ENCODE results near the gene SLC16A12. TPM values are rescaled to one million over a fixed set of nuclear protein-coding genes. Genes with fewer than 3 reads are reported as not detected.

The SLC16A12 gene
- total RNA-seq, 4 donors from 2014 or later, result 0.97 to 3.1 (median 1.4) TPM

DNA sequence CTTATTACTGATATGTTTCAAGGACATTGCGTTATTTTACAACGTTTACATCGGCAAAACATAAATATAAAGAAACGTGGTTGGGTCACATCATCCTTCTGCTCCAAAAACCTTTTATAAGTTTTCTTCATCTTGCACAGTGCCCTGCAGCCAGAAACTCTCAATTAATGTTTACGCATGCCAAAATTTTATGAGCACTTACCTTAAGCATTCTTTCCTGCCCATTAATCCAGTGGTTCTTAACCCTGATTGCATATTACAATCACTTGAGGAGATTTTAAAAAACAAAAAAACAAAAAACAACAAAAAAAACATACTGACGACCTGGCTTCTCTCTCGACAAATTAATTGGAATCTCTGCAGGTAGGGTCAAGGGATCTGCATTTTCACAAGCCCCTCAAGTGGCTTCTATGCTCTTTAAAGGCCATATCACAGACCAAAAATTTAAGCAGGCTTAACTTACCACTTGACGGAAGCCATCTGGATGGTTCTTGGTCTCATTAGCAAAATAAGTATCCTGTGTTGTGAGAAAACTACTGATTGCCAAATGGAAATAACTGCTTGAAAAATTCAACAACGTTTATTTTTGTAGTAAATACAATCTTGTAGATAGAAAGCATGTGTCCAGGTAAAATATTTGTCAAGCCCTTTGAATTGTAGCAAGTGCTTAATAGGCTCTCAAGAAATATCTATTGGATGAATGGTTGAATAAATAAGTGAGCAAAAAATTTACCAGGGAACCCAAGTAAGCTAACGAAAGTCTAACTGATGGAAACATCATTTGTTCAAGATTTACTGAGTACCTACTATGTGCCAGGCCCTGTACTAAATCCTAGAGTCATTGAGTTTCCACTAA is 30.9 kb upstream of the SLC16A12 start:
- Histone ChIP-seq H3K36me3 (no peaks in the 10 kb centered on the region), H3K27me3 (no peaks in the 10 kb centered on the region), H3K27ac (no peak overlapping the region), H3K9me3 (no peaks in the 10 kb centered on the region), H3K4me1 (no peaks in the 10 kb centered on the region), H3K4me3 (no peak overlapping the region)
- DNase-seq, result no peak
- ATAC-seq, result no peak
- in situ Hi-C loops (cut with MboI; ENCODE audit: low sequenced_read_pairs in 4 of 4) (loop anchor here in 2 of 4 donors (25.0 kb wide), 2 partner anchors 529 to 554 kb away; no protein-coding TSS in a partner anchor), intact Hi-C loops (cut with DNase I; ENCODE audit: low total_unique reads) (no loop called here)
- TF ChIP-seq POLR2A (IDR thresholded peaks at IDR 0.05), result no peak
- TF ChIP-seq, protein P1, sequence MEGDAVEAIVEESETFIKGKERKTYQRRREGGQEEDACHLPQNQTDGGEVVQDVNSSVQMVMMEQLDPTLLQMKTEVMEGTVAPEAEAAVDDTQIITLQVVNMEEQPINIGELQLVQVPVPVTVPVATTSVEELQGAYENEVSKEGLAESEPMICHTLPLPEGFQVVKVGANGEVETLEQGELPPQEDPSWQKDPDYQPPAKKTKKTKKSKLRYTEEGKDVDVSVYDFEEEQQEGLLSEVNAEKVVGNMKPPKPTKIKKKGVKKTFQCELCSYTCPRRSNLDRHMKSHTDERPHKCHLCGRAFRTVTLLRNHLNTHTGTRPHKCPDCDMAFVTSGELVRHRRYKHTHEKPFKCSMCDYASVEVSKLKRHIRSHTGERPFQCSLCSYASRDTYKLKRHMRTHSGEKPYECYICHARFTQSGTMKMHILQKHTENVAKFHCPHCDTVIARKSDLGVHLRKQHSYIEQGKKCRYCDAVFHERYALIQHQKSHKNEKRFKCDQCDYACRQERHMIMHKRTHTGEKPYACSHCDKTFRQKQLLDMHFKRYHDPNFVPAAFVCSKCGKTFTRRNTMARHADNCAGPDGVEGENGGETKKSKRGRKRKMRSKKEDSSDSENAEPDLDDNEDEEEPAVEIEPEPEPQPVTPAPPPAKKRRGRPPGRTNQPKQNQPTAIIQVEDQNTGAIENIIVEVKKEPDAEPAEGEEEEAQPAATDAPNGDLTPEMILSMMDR (IDR thresholded peaks at IDR 0.05 in 4 of 5, conservative IDR thresholded peaks at IDR 0.05 in 1 of 5), result no peak

DNA sequence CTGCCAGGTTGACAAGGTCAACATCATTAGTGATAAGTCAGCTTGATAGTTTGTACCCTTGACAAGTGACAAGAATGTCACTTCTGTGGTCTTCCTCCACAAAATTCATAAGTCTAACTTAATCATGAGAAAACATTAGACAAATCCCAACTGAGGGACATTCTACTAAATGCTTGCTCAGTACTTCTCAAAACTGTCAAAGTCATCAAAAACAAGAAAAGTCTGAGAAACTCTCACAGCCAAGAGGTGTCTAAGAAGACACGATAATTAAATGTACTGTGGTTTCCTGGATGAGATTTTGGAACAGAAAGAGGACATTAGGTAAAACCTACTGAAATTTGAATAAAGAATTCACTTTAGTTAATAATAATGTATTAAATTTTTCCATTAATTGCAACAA is 29.8 kb upstream of the SLC16A12 start:
- no peak for DNase-seq
- ATAC-seq, result no peak
- Histone ChIP-seq H3K4me1 (no peaks in the 10 kb centered on the region), H3K4me3 (no peak overlapping the region), H3K27ac (no peak overlapping the region), H3K9me3 (no peaks in the 10 kb centered on the region), H3K27me3 (no peaks in the 10 kb centered on the region), H3K36me3 (no peaks in the 10 kb centered on the region)
- TF ChIP-seq POLR2A (IDR thresholded peaks at IDR 0.05), result no peak
- TF ChIP-seq, protein P1 (IDR thresholded peaks at IDR 0.05 in 4 of 5, conservative IDR thresholded peaks at IDR 0.05 in 1 of 5), result no peak
- in situ Hi-C loops (cut with MboI; ENCODE audit: low sequenced_read_pairs in 4 of 4), result loop anchor here in 2 of 4 donors (25.0 kb wide), 2 partner anchors 528 to 553 kb away; no protein-coding TSS in a partner anchor
- intact Hi-C loops (cut with DNase I; ENCODE audit: low total_unique reads), result no loop called here

DNA sequence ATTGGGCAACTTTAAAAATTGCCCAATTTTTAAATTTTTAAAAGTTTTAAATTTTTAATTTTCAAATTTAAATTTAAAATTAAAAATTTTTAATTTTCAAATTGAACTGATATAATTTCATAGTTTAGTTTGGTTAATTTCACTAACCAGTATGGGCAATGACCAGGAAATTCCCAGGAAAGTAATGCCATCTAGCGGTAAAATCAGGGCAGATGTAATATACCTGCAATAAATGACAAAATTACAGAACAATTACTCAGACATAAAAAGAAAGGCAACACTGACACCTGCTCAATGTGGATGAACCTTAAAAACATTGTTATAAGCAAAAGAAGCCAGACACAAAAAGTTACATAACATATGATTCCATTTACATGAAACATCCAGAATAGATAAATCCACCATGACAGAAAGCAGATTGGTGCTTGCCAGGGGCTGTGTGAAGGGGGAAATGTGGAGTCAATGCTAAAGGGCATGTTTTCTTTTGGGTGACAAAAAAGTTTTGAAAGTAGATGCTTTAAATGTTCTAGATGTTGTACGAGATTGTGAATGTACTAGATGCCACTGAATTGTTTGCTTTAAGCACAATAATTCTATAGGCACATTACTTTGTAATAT is 28.6 kb upstream of the SLC16A12 start:
- Histone ChIP-seq H3K4me1 (no peaks in the 10 kb centered on the region), H3K27me3 (no peaks in the 10 kb centered on the region), H3K27ac (no peak overlapping the region), H3K36me3 (no peaks in the 10 kb centered on the region), H3K4me3 (no peak overlapping the region), H3K9me3 (no peaks in the 10 kb centered on the region)
- intact Hi-C loops (cut with DNase I; ENCODE audit: low total_unique reads), result loop anchor here (1.0 kb wide), 1 partner anchor 138 kb away; no protein-coding TSS in a partner anchor
- ATAC-seq (peak; percentile 78 to 84), DNase-seq (no peak)
- TF ChIP-seq, protein P1 (IDR thresholded peaks at IDR 0.05 in 4 of 5, conservative IDR thresholded peaks at IDR 0.05 in 1 of 5), result peak; percentile 65 to 83 (median 80)
- TF ChIP-seq POLR2A (IDR thresholded peaks at IDR 0.05), result no peak
- in situ Hi-C loops (cut with MboI; ENCODE audit: low sequenced_read_pairs in 4 of 4), result loop anchor here (5.0 to 25.0 kb wide), 4 partner anchors 132 to 552 kb away; no protein-coding TSS in a partner anchor

DNA sequence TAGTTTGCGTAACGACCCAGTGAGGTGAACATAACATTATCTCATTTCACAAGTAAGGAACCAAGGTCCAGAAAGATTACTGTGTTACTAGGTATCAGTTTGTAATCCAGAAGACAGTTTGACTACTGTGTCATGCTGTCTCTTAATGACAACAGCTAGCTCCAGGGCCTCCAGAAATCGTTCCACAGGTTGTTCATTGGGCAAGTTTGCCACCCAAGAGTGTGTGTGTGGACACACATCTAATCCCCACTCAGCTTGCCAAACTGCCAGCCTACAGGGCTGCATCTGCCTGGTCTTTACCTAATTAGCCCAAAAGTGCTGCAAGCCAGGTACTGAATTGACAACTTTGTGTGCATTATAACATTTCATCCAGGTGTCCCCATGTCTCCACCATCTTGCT is 27.9 kb upstream of the SLC16A12 start:
- TF ChIP-seq, protein P1 (IDR thresholded peaks at IDR 0.05 in 4 of 5, conservative IDR thresholded peaks at IDR 0.05 in 1 of 5), result no peak
- no peak for TF ChIP-seq POLR2A (IDR thresholded peaks at IDR 0.05)
- H3K9me3 ChIP-seq, result no peaks in the 10 kb centered on the region
- H3K36me3 ChIP-seq, result no peaks in the 10 kb centered on the region
- no peaks in the 10 kb centered on the region for H3K4me1 ChIP-seq
- in situ Hi-C loops (cut with MboI; ENCODE audit: low sequenced_read_pairs in 4 of 4) (loop anchor here (5.0 to 25.0 kb wide), 4 partner anchors 131 to 551 kb away; no protein-coding TSS in a partner anchor), intact Hi-C loops (cut with DNase I; ENCODE audit: low total_unique reads) (no loop called here)
- H3K27ac ChIP-seq, result no peak overlapping the region
- ATAC-seq (no peak), DNase-seq (no peak)
- H3K27me3 ChIP-seq, result no peaks in the 10 kb centered on the region
- no peak overlapping the region for H3K4me3 ChIP-seq
